GM12865 (cell line): ENCODE results near the gene MRPS34.

ENCODE experiments used
- DNase-seq: peaks from one replicate; pipeline ENCODE4 v3.0.0; 2010; ENCODE audit warnings: low read depth
- H3K4me3 ChIP-seq: 2 replicates; pipeline ENCODE4 v1.5.1; 2011; ENCODE audit warnings: mild to moderate bottlenecking, low read depth, low read length, control low read depth
- CTCF ChIP-seq: IDR thresholded peaks from 2 replicates; pipeline ENCODE4 v1.5.1; 2011; ENCODE audit warnings: low read length, control low read depth, low read depth, inconsistent platforms; ENCODE audit not compliant: insufficient read depth; ENCODE audit errors: missing control alignments

Gene MRPS34

GRCh38 chr16:1790611-1791255 is 17.8 kb upstream of the MRPS34 start:
- TF ChIP-seq CTCF, result no peak
- DNase-seq, result no peak
- no peak overlapping the region for H3K4me3 ChIP-seq

- H3K4me3 ChIP-seq, result no peak overlapping the region
- TF ChIP-seq CTCF, result no peak
- DNase-seq, result no peak
Observed at GRCh38 chr16:1790261-1790610, 17.3 kb upstream of the MRPS34 start.

- no peak for DNase-seq
- no peak overlapping the region for H3K4me3 ChIP-seq
- TF ChIP-seq CTCF, result no peak
Observed at GRCh38 chr16:1789643-1790045, 16.7 kb upstream of the MRPS34 start.

- no peak for TF ChIP-seq CTCF
- no peak for DNase-seq
- H3K4me3 ChIP-seq, result no peak overlapping the region
Observed at GRCh38 chr16:1788708-1789100, 15.8 kb upstream of the MRPS34 start.

- no peak for DNase-seq
- no peak overlapping the region for H3K4me3 ChIP-seq
- no peak for TF ChIP-seq CTCF
Observed at GRCh38 chr16:1788095-1788707, 15.3 kb upstream of the MRPS34 start.

GRCh38 chr16:1787322-1788094 is 14.6 kb upstream of the MRPS34 start:
- TF ChIP-seq CTCF, result no peak
- DNase-seq, result no peak
- no peak overlapping the region for H3K4me3 ChIP-seq

GRCh38 chr16:1787056-1787321 is 14.1 kb upstream of the MRPS34 start:
- H3K4me3 ChIP-seq, result no peak overlapping the region
- no peak for DNase-seq
- no peak for TF ChIP-seq CTCF
